Keratinocyte (primary cell): ENCODE results near the gene IRX2. TPM values are rescaled to one million over a fixed set of nuclear protein-coding genes. Genes with fewer than 3 reads are reported as not detected.

Experiments
- DNase-seq: peaks from one replicate; pipeline ENCODE4 v3.0.0-alpha.2; 2011; ENCODE audit warnings: low read depth, missing footprints, low spot score
- FAIRE-seq: peaks from 2 replicates; lab custom pipeline; 2011; peaks lifted over from hg19 to GRCh38; lab: Jason Lieb, UNC
- H2AFZ ChIP-seq: 2 replicates; pipeline ENCODE4 v1.6.0; 2012; ENCODE audit warnings: low read length, control low read depth, inconsistent platforms; ENCODE audit not compliant: control insufficient read depth
- H3K27ac ChIP-seq: 2 replicates; pipeline ENCODE4 v1.5.1; 2011; ENCODE audit warnings: low read length; ENCODE audit not compliant: control insufficient read depth, insufficient read depth
- H3K27me3 ChIP-seq: 3 replicates; pipeline ENCODE4 v1.6.0; 2011; ENCODE audit warnings: low read length; ENCODE audit not compliant: control insufficient read depth, insufficient read depth; ENCODE audit errors: extremely low read depth
- H3K36me3 ChIP-seq, 2 experiments: 2 replicates in 1 of 2; 3 replicates in 1 of 2; pipeline ENCODE4 v1.5.1; 2011; ENCODE audit warnings: low read length in 2 of 2, mild to moderate bottlenecking in 1 of 2; ENCODE audit not compliant: control insufficient read depth in 2 of 2, insufficient read depth in 2 of 2; ENCODE audit errors: extremely low read depth in 1 of 2
- H3K4me1 ChIP-seq: 3 replicates; pipeline ENCODE4 v1.5.1; 2011; ENCODE audit warnings: low read length; ENCODE audit not compliant: control insufficient read depth, insufficient read depth; ENCODE audit errors: extremely low read depth
- H3K4me2 ChIP-seq: 3 replicates; pipeline ENCODE4 v1.6.0; 2011; ENCODE audit warnings: low read depth, low read length; ENCODE audit not compliant: control insufficient read depth, insufficient read depth; ENCODE audit errors: extremely low read depth
- H3K4me3 ChIP-seq, 3 experiments: fragments of 200-600 bp in 1 of 3; sonication (generic) in 1 of 3; 2 replicates in 2 of 3; 3 replicates in 1 of 3; pipeline ENCODE4 v1.5.1; 2011 to 2016; ENCODE audit warnings: low read length in 3 of 3, mild to moderate bottlenecking in 3 of 3, control low read depth in 2 of 3, inconsistent platforms in 1 of 3, low read depth in 1 of 3, mixed read lengths in 1 of 3, mixed run types in 1 of 3, moderate library complexity in 1 of 3; ENCODE audit not compliant: control insufficient read depth in 2 of 3, insufficient read depth in 2 of 3; ENCODE audit errors: extremely low read depth in 1 of 3
- H3K79me2 ChIP-seq: 2 replicates; pipeline ENCODE4 v1.6.0; 2012; ENCODE audit warnings: low read length; ENCODE audit not compliant: control insufficient read depth, insufficient read depth
- H3K9ac ChIP-seq: 3 replicates; pipeline ENCODE4 v1.6.0; 2011; ENCODE audit warnings: low read length; ENCODE audit not compliant: control insufficient read depth, insufficient read depth; ENCODE audit errors: extremely low read depth
- H3K9me1 ChIP-seq: 3 replicates; pipeline ENCODE4 v1.6.0; 2011; ENCODE audit warnings: low read length; ENCODE audit not compliant: control insufficient read depth, insufficient read depth; ENCODE audit errors: extremely low read depth
- H3K9me3 ChIP-seq: 2 replicates; pipeline ENCODE4 v1.5.1; 2012; ENCODE audit warnings: low read depth, low read length; ENCODE audit not compliant: control insufficient read depth
- H4K20me1 ChIP-seq: 3 replicates; pipeline ENCODE4 v1.6.0; 2011; ENCODE audit warnings: low read length; ENCODE audit not compliant: control insufficient read depth, insufficient read depth; ENCODE audit errors: extremely low read depth
- CTCF ChIP-seq, 3 experiments: IDR thresholded peaks in 1 of 3; conservative IDR thresholded peaks in 1 of 3; optimal IDR thresholded peaks in 1 of 3; 2 replicates in 2 of 3; 3 replicates in 1 of 3; pipeline versions ENCODE3 to v1.5.1; 2011; ENCODE audit warnings: low read length in 3 of 3, mild to moderate bottlenecking in 3 of 3, moderate library complexity in 2 of 3, control low read depth in 1 of 3, inconsistent platforms in 1 of 3; ENCODE audit not compliant: insufficient read depth in 2 of 3; ENCODE audit errors: extremely low read depth in 1 of 3
- EZH2 ChIP-seq: IDR thresholded peaks from one replicate; pipeline ENCODE4 v1.6.1; 2012; ENCODE audit warnings: inconsistent platforms, mild to moderate bottlenecking, low read length, moderate library complexity
- dilution Hi-C: fragments of 300-500 bp; cut with MboI; formaldehyde crosslinking; loops from one replicate; pipeline ENCODE4 v1.7.0; 2020; ENCODE audit warnings: low sequenced_read_pairs; ENCODE audit not compliant: extremely low pct_ligation_motif_present
- polyA plus RNA-seq, 5 experiments: library from polyadenylated mRNA; depleted of rRNA in 3 of 5; stranded (reverse) in 3 of 5; stranded (forward) in 1 of 5; unstranded in 1 of 5; fragments of >200 nt; gene quantifications; 1 replicate in 1 of 5; 2 replicates in 3 of 5; 3 replicates in 1 of 5; pipeline versions ENCODE4 v1.2.1 to v1.2.3, GENCODE V29; 2011 to 2012; ENCODE audit warnings: missing spikeins in 2 of 5, low read depth in 1 of 5, low replicate concordance in 1 of 5

IRX2 gene
- polyA plus RNA-seq, 1 donor (not counting 4 experiments of a cell fraction or from before 2014, with no cell fraction given), result 27.1 TPM

DNA sequence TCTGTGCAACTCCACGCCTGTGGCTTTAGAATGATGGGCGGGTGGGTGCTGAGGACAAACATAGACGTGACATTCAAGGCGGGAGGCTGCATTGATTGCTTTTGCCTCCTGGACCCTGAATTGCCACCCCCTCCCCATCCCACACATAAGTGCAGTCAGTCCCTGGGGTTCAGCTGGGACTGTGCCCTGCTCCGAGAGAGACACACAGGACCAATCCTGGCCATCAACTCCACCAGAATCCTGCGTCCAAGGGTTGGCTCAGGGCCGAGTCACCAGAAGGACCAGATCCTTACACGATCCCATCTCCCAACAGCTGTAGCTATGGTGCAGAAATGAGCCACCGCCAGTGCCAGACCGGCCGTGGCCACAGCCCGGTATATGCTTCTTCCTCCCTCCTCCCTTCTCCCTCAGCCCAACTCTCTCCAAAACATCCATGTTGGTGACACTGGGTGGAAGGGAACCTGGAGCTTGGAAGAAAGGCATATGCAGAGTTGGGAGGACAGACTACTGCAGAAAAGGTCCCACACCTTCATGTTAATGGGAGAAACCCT, 27.4 kb downstream of the IRX2 start:
- Histone ChIP-seq H3K9me3 (no peaks in the 10 kb centered on the region), H3K4me3 (no peak overlapping the region), H3K27ac (no peak overlapping the region), H3K36me3 (no peaks in the 10 kb centered on the region), H3K9me1 (no peaks in the 10 kb centered on the region), H4K20me1 (no peaks in the 10 kb centered on the region), H3K79me2 (no peaks in the 10 kb centered on the region), H2AFZ (no peak overlapping the region), H3K4me2 (no peak overlapping the region), H3K4me1 (no peaks in the 10 kb centered on the region), H3K9ac (no peak overlapping the region), H3K27me3 (peaks cover 6% of the 10 kb centered on the region)
- TF ChIP-seq EZH2 (no peak), CTCF (optimal IDR thresholded peaks at IDR 0.05 in 1 of 3, IDR thresholded peaks at IDR 0.05 in 1 of 3, conservative IDR thresholded peaks at IDR 0.05 in 1 of 3; ENCODE audit: extremely low read depth in 1 of 3, insufficient read depth in 2 of 3, low read length in 3 of 3) (no peak)
- no peak for DNase-seq
- no peak for FAIRE-seq
- dilution Hi-C loops, result no loop called here

GRCh38 chr5:2722901-2723300, 28.6 kb downstream of the IRX2 start:
- FAIRE-seq, result no peak
- Histone ChIP-seq H3K9me1 (no peaks in the 10 kb centered on the region), H3K27ac (no peak overlapping the region), H3K9ac (no peak overlapping the region), H3K79me2 (no peaks in the 10 kb centered on the region), H3K4me2 (no peak overlapping the region), H2AFZ (no peak overlapping the region), H3K4me1 (no peaks in the 10 kb centered on the region), H3K9me3 (no peaks in the 10 kb centered on the region), H3K27me3 (peaks cover 6% of the 10 kb centered on the region), H4K20me1 (no peaks in the 10 kb centered on the region), H3K4me3 (no peak overlapping the region), H3K36me3 (no peaks in the 10 kb centered on the region)
- no peak for DNase-seq
- dilution Hi-C loops, result no loop called here
- TF ChIP-seq CTCF (optimal IDR thresholded peaks at IDR 0.05 in 1 of 3, IDR thresholded peaks at IDR 0.05 in 1 of 3, conservative IDR thresholded peaks at IDR 0.05 in 1 of 3; ENCODE audit: extremely low read depth in 1 of 3, insufficient read depth in 2 of 3, low read length in 3 of 3) (no peak), EZH2 (no peak)
